Cardiac fibroblast (primary cell): Measurements from ENCODE around the gene SPATA19.

Experiments used
- DNase-seq, 2 donors: peaks; one replicate each; pipeline versions ENCODE4 v3.0.0 to v3.0.0-alpha.2; 2010; ENCODE audit warnings: low read depth in 2 of 2
- H3K4me3 ChIP-seq, 2 donors: replicated peaks in 1 of 2; 1 replicate in 1 of 2; 2 replicates in 1 of 2; pipeline ENCODE4 v1.5.1; 2011; ENCODE audit warnings: low read depth in 2 of 2, low read length in 2 of 2, mild to moderate bottlenecking in 2 of 2, moderate library complexity in 1 of 2
- CTCF ChIP-seq: IDR thresholded peaks from one replicate; pipeline ENCODE4 v1.5.1; 2011; ENCODE audit warnings: low read depth, mild to moderate bottlenecking, low read length, inconsistent platforms

The SPATA19 gene

GRCh38 chr11:133832096-133832990, 13.0 kb downstream of the SPATA19 start:
- no peak for TF ChIP-seq CTCF
- no peak for DNase-seq
- H3K4me3 ChIP-seq, result no peak overlapping the region

GRCh38 chr11:133830931-133831907, 14.1 kb downstream of the SPATA19 start:
- no peak for DNase-seq
- TF ChIP-seq CTCF, result no peak
- no peak overlapping the region for H3K4me3 ChIP-seq

GRCh38 chr11:133829566-133829965, 15.7 kb downstream of the SPATA19 start:
- H3K4me3 ChIP-seq, result no peak overlapping the region
- no peak for TF ChIP-seq CTCF
- DNase-seq, result no peak

- no peak for TF ChIP-seq CTCF
- no peak for DNase-seq
Measured at GRCh38 chr11:133828871-133829270, 16.4 kb downstream of the SPATA19 start.

GRCh38 chr11:133827556-133827955, 17.8 kb downstream of the SPATA19 start:
- no peak for TF ChIP-seq CTCF
- DNase-seq, result no peak
- no peak overlapping the region for H3K4me3 ChIP-seq

More at GRCh38 chr11:133828871-133829270, 16.4 kb downstream of the SPATA19 start:
- H3K4me3 ChIP-seq, result no peak overlapping the region

GRCh38 chr11:133826866-133827265, 18.4 kb downstream of the SPATA19 start:
- TF ChIP-seq CTCF, result no peak

More at GRCh38 chr11:133826866-133827265, 18.4 kb downstream of the SPATA19 start:
- no peak overlapping the region for H3K4me3 ChIP-seq
- no peak for DNase-seq
